Daoy (cell line): ENCODE results near the gene ADGRF4. TPM values are rescaled to one million over a fixed set of nuclear protein-coding genes. Genes with fewer than 3 reads are reported as not detected.

Source experiments
- DNase-seq: peaks from one replicate; pipeline ENCODE4 v3.0.0-alpha.2; 2015; ENCODE audit warnings: low read depth
- total RNA-seq: library from RNA; depleted of rRNA; stranded (reverse); fragments of >200 nt; shearing (Covaris generic); gene quantifications from 2 replicates; pipeline ENCODE4 v1.2.3, GENCODE V29; 2014

Gene ADGRF4
- total RNA-seq, 1 experiment from 2014 or later: 2.7 TPM

GRCh38 chr6:47681201-47681990 is 17.0 kb upstream of the ADGRF4 start:
- no peak for DNase-seq

GRCh38 chr6:47686411-47686810 is 12.0 kb upstream of the ADGRF4 start:
- DNase-seq: no peak

- DNase-seq: no peak
These were observed 10.9 kb upstream of the ADGRF4 start for GRCh38 chr6:47687432-47687831.

- no peak for DNase-seq
These were observed 8.2 kb upstream of the ADGRF4 start for GRCh38 chr6:47690214-47690613.

GRCh38 chr6:47690791-47691190 is 7.6 kb upstream of the ADGRF4 start:
- no peak for DNase-seq

- no peak for DNase-seq
These were observed 455 bp upstream of the ADGRF4 start for GRCh38 chr6:47697925-47698324.

- peak; percentile 80 for DNase-seq
These were observed 1.7 kb downstream of the ADGRF4 start for GRCh38 chr6:47700053-47700452.

GRCh38 chr6:47700596-47700995 is 2.2 kb downstream of the ADGRF4 start:
- DNase-seq: no peak

- DNase-seq: peak; percentile 72
These were observed 3.0 kb downstream of the ADGRF4 start for GRCh38 chr6:47701363-47701762.

- no peak for DNase-seq
These were observed 10.8 kb downstream of the ADGRF4 start for GRCh38 chr6:47709160-47709559.

- no peak for DNase-seq
These were observed 11.9 kb downstream of the ADGRF4 start for GRCh38 chr6:47710295-47710694.

GRCh38 chr6:47713200-47713599 is 14.8 kb downstream of the ADGRF4 start:
- no peak for DNase-seq

- DNase-seq: peak; percentile 63
These were observed 16.4 kb downstream of the ADGRF4 start for GRCh38 chr6:47714802-47715201.

GRCh38 chr6:47715782-47716181 is 17.4 kb downstream of the ADGRF4 start:
- DNase-seq: no peak

- DNase-seq: no peak
These were observed 17.8 kb downstream of the ADGRF4 start for GRCh38 chr6:47716207-47716606.

- no peak for DNase-seq
These were observed 20.2 kb downstream of the ADGRF4 start for GRCh38 chr6:47718571-47718970.

- no peak for DNase-seq
These were observed 22.8 kb downstream of the ADGRF4 start for GRCh38 chr6:47721189-47721588.

GRCh38 chr6:47722194-47722593 is 23.8 kb downstream of the ADGRF4 start:
- peak; percentile 13 for DNase-seq

GRCh38 chr6:47724300-47724699 is 25.9 kb downstream of the ADGRF4 start:
- no peak for DNase-seq

- DNase-seq: no peak
These were observed 29.0 kb downstream of the ADGRF4 start for GRCh38 chr6:47727391-47727790.

GRCh38 chr6:47729019-47729418 is 30.6 kb downstream of the ADGRF4 start:
- peak; percentile 46 for DNase-seq

GRCh38 chr6:47729457-47729856 is 31.1 kb downstream of the ADGRF4 start:
- DNase-seq: no peak

GRCh38 chr6:47733879-47734558 is 35.6 kb downstream of the ADGRF4 start:
- DNase-seq: peak; percentile 16
